Esophagus (tissue), 2 donors: ENCODE results near the gene TAS2R41. TPM values are rescaled to one million over a fixed set of nuclear protein-coding genes. Genes with fewer than 3 reads are reported as not detected.

Experiments
- H3K27ac ChIP-seq, 2 donors: one replicate each; pipeline ENCODE4 v1.5.1; 2013; ENCODE audit warnings: low read depth in 2 of 2, mild to moderate bottlenecking in 2 of 2, inconsistent platforms in 1 of 2, low read length in 1 of 2, moderate library complexity in 1 of 2
- H3K27me3 ChIP-seq, 2 donors: one replicate each; pipeline ENCODE4 v1.6.1; 2013; ENCODE audit warnings: low read length in 2 of 2, control low read depth in 1 of 2, mild to moderate bottlenecking in 1 of 2; ENCODE audit not compliant: insufficient read depth in 2 of 2, control insufficient read depth in 1 of 2
- H3K36me3 ChIP-seq, 2 donors: one replicate each; pipeline ENCODE4 v1.6.1; 2013; ENCODE audit warnings: low read length in 1 of 2; ENCODE audit not compliant: control insufficient read depth in 2 of 2, insufficient read depth in 2 of 2
- H3K4me1 ChIP-seq, 2 donors: one replicate each; pipeline ENCODE4 v1.6.1; 2013; ENCODE audit warnings: low read length in 1 of 2; ENCODE audit not compliant: control insufficient read depth in 2 of 2, insufficient read depth in 2 of 2
- H3K4me3 ChIP-seq, 2 donors: one replicate each; pipeline ENCODE4 v1.5.1; 2013; ENCODE audit warnings: low read length in 2 of 2, mild to moderate bottlenecking in 2 of 2, low read depth in 1 of 2, moderate library complexity in 1 of 2
- H3K9me3 ChIP-seq, 2 donors: one replicate each; pipeline ENCODE4 v1.6.1; 2013; ENCODE audit warnings: mild to moderate bottlenecking in 2 of 2, low read depth in 1 of 2, low read length in 1 of 2, moderate library complexity in 1 of 2; ENCODE audit not compliant: control insufficient read depth in 2 of 2, insufficient read depth in 1 of 2
- WGBS, 2 donors: extraction: QIAGEN DNeasy Blood & Tissue Kit; methylation state at CpG; one replicate each; pipeline ENCODE4 v1.1.7; 2013; 5-methylcytosine and 5-hydroxymethylcytosine counted together
- polyA plus RNA-seq, 2 donors: library from polyadenylated mRNA; stranded (reverse); fragments of 200-250 nt; gene quantifications; one replicate each; pipeline ENCODE4 v1.2.3, GENCODE V29; 2013
- donor health status: healthy with polysubstance abuse.
- donor health status: Bipolar disorder and iron deficiency.

The TAS2R41 gene
- polyA plus RNA-seq, 2 donors: not detected

GRCh38 chr7:143499246-143499645 lies 21.6 kb downstream of the TAS2R41 start:
- Histone ChIP-seq H3K4me3 (no peak overlapping the region), H3K27ac (peak overlapping the region in 1 of 2 donors; percentile 40), H3K36me3 (no peaks in the 10 kb centered on the region), H3K4me1 (no peaks in the 10 kb centered on the region), H3K9me3 (no peaks in the 10 kb centered on the region), H3K27me3 (no peaks in the 10 kb centered on the region)
- 9 to 20% methylated on average over 2 of the region's 2 CpGs for WGBS, 2 donors

- no peaks in the 10 kb centered on the region for H3K27me3 ChIP-seq
- no peak overlapping the region for H3K27ac ChIP-seq
- H3K36me3 ChIP-seq: no peaks in the 10 kb centered on the region
- 79 to 80% methylated on average over 8 of the region's 8 CpGs for WGBS, 2 donors
- H3K4me3 ChIP-seq: no peak overlapping the region
- H3K9me3 ChIP-seq: no peaks in the 10 kb centered on the region
- H3K4me1 ChIP-seq: peaks cover 0 to 2% of the 10 kb centered on the region in 2 donors
Observed at GRCh38 chr7:143499743-143500348, 22.2 kb downstream of the TAS2R41 start.

- Histone ChIP-seq H3K4me1 (peaks cover 0 to 2% of the 10 kb centered on the region in 2 donors), H3K36me3 (no peaks in the 10 kb centered on the region), H3K4me3 (no peak overlapping the region), H3K27ac (no peak overlapping the region), H3K9me3 (no peaks in the 10 kb centered on the region), H3K27me3 (no peaks in the 10 kb centered on the region)
- WGBS, 2 donors: 74 to 77% methylated on average over 2 of the region's 2 CpGs
Observed at GRCh38 chr7:143503261-143503660, 25.6 kb downstream of the TAS2R41 start.

- Histone ChIP-seq H3K4me1 (peaks cover 0 to 2% of the 10 kb centered on the region in 2 donors), H3K4me3 (no peak overlapping the region), H3K27ac (no peak overlapping the region), H3K9me3 (no peaks in the 10 kb centered on the region), H3K36me3 (no peaks in the 10 kb centered on the region), H3K27me3 (no peaks in the 10 kb centered on the region)
- WGBS, 2 donors: 78 to 88% methylated on average over 5 of the region's 5 CpGs
Observed at GRCh38 chr7:143504215-143504936, 26.7 kb downstream of the TAS2R41 start.

- H3K27ac ChIP-seq: no peak overlapping the region
- no peaks in the 10 kb centered on the region for H3K27me3 ChIP-seq
- H3K36me3 ChIP-seq: no peaks in the 10 kb centered on the region
- no peak overlapping the region for H3K4me3 ChIP-seq
- no peaks in the 10 kb centered on the region for H3K9me3 ChIP-seq
- peaks cover 0 to 2% of the 10 kb centered on the region in 2 donors for H3K4me1 ChIP-seq
Observed at GRCh38 chr7:143504937-143505297, 27.2 kb downstream of the TAS2R41 start.

GRCh38 chr7:143505838-143506237 lies 28.2 kb downstream of the TAS2R41 start:
- WGBS, 2 donors: 65 to 72% methylated on average over 2 of the region's 2 CpGs
- Histone ChIP-seq H3K9me3 (no peaks in the 10 kb centered on the region), H3K36me3 (no peaks in the 10 kb centered on the region)

GRCh38 chr7:143507094-143507518 lies 29.4 kb downstream of the TAS2R41 start:
- no peaks in the 10 kb centered on the region for H3K27me3 ChIP-seq
- peaks cover 0 to 15% of the 10 kb centered on the region in 2 donors for H3K4me1 ChIP-seq
- H3K4me3 ChIP-seq: no peak overlapping the region
- WGBS, 2 donors: 51 to 59% methylated on average over 3 of the region's 3 CpGs
- no peak overlapping the region for H3K27ac ChIP-seq
- H3K9me3 ChIP-seq: no peaks in the 10 kb centered on the region
- no peaks in the 10 kb centered on the region for H3K36me3 ChIP-seq

More at GRCh38 chr7:143505838-143506237, 28.2 kb downstream of the TAS2R41 start:
- Histone ChIP-seq H3K4me3 (no peak overlapping the region), H3K27me3 (no peaks in the 10 kb centered on the region), H3K4me1 (peaks cover 0 to 3% of the 10 kb centered on the region in 2 donors), H3K27ac (no peak overlapping the region)

- Histone ChIP-seq H3K4me3 (no peak overlapping the region), H3K4me1 (peaks cover 0 to 15% of the 10 kb centered on the region in 2 donors), H3K36me3 (no peaks in the 10 kb centered on the region), H3K27me3 (no peaks in the 10 kb centered on the region), H3K9me3 (no peaks in the 10 kb centered on the region), H3K27ac (no peak overlapping the region)
- WGBS, 2 donors: 82 to 87% methylated on average over 5 of the region's 5 CpGs
Observed at GRCh38 chr7:143507534-143508055, 29.9 kb downstream of the TAS2R41 start.

GRCh38 chr7:143510854-143511592 lies 33.4 kb downstream of the TAS2R41 start:
- Histone ChIP-seq H3K27ac (no peak overlapping the region), H3K4me3 (no peak overlapping the region), H3K9me3 (no peaks in the 10 kb centered on the region), H3K36me3 (no peaks in the 10 kb centered on the region), H3K27me3 (no peaks in the 10 kb centered on the region), H3K4me1 (peaks cover 0 to 16% of the 10 kb centered on the region in 2 donors)
- WGBS, 2 donors: 66 to 70% methylated on average over 65 of the region's 65 CpGs
